DMS 273 treated with DMSO at 0.1 percent for 48 hours (cell line): ENCODE results near the gene NCOR2.

Experiments
- DNase-seq: peaks from one replicate; lab custom pipeline; 2025; lab: John Stamatoyannopoulos, UW

NCOR2 gene

GRCh38 chr12:124543590-124544310 is 23.7 kb downstream of the NCOR2 start:
- DNase-seq, result peak; percentile 33

GRCh38 chr12:124543052-124543589 is 24.3 kb downstream of the NCOR2 start:
- DNase-seq, result no peak

GRCh38 chr12:124542021-124542949 is 25.1 kb downstream of the NCOR2 start:
- no peak for DNase-seq

GRCh38 chr12:124541322-124541721 is 26.1 kb downstream of the NCOR2 start:
- DNase-seq, result no peak

DNA sequence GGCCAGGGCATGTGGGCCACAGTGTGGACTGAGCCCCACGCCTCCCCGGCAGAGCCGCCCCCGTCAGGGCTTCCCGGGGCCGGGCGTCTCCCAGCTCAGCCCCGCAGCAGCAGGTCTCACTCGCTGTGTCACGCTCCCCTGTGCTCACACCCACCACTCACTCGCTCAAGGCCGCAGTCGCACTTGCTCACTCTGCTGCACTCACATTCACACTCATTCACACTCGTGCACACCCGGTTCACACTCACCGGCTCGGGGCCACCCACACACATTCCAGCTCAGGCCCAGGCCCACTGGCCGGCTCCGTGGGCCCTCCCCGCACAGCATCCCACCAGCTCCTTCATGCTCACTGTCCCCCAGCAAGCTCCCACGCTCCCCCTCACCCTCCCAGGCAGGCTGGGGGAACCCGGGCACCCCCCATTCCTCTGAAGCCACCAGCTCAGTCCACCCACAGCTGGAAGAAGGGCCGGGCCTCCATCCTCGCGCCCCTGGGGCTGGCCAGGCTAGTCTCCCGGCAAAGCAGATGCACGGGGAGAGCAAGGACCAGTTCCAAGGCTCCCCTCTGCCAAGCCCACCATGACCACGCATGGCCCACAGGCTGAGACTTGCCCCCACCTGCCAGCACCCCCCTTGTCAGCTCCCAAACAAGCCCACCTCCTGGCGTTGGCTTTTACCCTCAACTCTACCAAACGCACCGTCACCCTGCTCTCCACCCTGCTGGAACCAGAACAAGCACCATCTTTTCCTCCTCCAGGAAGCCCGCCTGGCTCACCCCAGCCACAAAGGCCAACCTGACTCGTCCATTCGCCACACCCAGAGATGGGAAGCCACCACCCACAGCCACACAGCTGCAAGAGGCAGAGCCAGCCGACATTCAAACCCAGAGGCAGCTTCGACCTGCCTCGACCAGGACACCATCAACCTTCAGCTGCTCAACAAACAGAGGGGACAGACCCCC is 28.0 kb downstream of the NCOR2 start:
- DNase-seq, result no peak

DNA sequence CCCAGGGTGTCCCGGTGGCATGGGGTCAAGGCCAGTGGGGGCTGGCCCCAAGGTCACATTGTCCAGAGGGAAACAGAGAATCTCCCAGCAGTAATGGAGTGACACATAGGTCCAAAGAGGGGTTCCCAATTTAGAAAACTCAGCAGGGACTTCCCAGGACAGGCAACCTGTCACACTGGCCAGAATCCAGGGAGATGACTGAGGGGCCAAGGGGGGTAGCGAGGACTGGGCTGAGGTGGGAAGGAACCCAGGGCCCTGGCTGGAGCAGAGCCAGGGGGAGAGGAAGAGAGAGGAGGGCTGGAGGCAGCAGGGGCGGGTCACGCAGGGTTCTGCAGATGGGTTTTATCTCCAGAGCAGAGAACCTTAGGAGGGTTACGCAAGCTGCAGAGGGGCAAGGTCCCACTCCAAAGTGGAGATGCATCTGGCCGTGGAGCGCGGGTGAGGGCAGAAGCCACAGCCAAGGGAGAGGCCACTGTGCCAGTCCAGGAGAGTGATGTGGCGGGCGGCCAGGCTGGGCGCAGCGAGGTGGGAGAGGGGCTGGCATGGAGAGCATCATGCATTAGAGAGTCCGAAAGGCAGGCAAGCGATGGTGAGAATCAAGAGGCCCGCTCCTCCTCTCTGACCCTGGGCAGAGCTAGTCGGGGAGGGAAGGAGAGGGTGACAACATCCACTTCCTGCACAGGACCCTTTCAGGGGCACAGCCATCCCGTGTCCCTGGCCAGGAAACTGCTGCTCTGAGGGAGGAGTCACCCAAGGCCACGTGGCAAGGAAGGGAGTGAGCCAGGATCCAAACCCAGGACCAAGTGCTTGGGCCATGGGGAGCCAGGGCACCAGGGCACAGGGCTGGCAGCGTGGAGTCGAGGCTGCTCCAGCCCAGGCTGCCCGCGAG is 29.0 kb downstream of the NCOR2 start:
- no peak for DNase-seq

- DNase-seq, result no peak
These were observed 29.8 kb downstream of the NCOR2 start for GRCh38 chr12:124537525-124538193.

DNA sequence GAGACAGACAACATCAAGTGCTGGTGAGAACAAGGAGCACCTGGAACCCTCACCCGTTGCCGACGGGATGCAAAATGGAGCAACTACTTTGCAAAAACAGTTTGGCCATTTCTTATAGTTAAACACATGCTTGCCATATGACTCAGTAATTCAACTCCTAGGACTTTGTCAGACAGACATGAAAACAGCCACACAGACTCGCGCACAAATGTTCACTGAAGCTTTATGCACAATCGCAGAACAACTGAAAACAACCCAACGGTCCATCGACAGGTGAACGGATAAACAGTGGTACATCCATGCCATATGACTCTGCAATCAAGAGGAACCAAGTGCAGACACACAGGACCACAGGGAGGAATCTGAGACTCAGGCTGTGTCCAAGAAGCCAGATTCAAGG is 30.8 kb downstream of the NCOR2 start:
- no peak for DNase-seq

DNA sequence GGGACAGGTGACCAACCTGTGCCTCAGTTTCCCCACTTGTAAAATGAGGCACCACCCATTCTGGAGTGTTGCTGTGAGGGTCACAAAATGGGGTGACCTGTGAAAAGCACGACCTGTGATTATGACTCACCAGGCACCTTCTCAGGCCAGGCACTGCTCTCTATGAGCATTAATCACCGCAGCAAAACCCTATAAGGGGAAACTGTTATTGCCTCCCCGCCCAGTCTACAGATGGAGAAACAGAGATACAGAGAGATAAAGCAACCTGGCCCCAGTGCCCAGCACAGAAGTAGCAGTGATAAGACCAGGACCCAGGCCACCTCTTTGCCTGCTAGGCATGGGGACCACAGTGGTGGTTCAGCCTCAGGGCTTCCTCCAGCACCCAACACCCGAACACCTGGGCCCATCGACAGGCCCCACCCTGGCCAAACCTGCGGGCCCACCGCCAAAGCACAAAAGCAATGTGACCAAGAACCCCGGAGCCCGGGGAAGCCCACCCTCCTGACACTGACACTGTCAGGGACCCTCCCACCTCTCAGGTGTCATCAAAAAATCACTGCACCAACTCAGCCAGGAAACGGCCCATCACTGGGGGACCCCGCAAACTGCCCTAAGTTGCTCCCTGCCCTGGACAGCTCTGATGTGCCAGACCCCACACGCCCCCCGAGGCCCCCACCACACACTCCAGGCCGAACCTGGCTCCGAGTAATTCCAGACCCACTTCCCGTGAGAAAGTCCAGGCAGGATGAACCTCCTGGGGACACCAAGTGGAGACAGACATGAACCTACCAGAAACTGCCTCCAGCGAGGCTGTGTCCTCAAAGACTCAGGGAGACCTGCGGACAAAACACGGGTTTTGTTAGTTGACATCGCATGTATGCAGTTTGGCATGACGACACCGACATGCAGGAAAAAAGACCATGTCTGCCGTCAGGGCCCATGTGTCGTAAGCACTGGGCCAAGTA is 32.4 kb downstream of the NCOR2 start:
- DNase-seq, result no peak

DNA sequence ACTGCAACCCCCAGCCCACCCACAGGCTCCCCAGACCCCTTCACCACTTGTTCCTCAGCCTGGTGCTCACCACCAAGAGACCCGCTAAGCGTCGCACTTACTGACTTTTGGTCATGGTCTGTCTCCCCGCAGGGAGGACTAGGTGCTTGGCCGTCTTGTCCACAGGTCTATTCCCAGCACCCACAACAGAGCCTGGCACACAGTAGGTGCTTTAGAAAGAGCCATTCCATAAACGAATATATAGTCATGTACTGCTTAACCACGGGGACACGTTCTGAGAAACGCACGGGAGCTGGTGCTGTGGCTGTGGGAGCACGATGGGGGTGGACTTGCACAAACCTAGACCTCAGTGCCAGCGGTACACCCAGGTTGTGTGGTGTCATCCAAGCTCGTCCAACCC is 34.0 kb downstream of the NCOR2 start:
- DNase-seq, result no peak

DNA sequence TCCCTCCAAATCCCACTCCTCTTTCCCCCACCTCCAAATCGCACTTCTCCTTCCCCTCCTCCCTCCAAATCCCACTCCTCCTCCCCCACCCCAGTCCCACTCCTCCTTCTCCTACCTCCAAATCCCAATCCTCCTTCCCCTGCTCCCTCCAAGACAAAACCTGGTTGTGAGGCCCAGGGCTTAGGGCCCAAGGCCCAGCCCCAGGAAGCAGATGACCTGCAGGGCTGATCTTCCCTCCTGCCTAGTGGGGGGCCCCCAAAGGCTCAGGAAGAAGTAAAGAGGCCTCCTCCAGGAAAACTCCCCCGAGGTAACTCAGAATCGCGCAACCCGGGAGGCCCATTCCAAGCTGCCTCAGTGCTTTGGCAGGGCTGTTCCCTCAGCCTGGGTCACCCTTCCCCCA is 34.4 kb downstream of the NCOR2 start:
- DNase-seq, result no peak

DNA sequence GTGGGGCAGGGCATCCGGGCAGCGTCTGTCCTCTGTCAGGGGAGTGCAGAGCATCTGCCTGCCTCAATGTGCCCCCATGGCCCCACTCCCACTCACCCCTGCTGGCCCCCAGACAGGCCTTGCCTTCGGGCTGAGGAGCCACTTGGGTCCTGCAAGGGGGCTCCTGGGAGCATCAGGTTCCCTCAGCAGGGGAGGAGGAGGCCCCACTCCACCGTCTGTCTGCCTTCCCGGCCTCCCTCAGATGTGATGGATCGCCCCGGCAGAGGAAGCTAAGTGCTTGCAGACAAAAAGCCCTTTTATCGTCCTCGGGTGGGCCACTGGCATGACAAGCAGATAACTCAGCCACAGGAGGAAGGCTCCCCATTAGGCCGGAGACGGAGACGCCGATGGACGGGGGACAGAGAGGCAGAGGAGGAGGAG is 35.1 kb downstream of the NCOR2 start:
- DNase-seq, result no peak

- no peak for DNase-seq
These were observed 35.5 kb downstream of the NCOR2 start for GRCh38 chr12:124531906-124532305.

DNA sequence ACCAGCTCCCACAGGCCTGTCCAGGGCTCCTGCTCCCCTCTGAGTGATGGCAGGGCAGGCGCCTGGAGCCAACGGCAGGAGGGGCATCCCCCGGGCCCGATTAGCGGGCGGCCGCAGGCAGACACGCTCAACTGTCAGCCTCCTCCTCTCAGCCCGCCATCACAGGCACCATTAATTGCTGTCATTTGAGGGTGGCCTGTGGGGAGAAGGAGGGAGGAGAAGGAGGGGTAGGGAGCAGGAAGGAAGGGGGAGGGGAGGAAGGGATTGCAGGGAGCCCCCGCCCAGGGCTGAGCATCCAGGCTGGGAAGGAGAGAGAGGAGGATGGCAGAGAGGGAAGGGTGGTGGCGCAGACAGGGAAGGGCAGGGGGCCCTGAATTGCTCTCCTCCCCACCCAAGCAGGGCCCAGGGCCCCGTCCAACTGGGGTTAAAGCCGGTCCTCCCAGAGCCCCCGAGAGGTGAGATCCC is 36.1 kb downstream of the NCOR2 start:
- DNase-seq, result no peak

DNA sequence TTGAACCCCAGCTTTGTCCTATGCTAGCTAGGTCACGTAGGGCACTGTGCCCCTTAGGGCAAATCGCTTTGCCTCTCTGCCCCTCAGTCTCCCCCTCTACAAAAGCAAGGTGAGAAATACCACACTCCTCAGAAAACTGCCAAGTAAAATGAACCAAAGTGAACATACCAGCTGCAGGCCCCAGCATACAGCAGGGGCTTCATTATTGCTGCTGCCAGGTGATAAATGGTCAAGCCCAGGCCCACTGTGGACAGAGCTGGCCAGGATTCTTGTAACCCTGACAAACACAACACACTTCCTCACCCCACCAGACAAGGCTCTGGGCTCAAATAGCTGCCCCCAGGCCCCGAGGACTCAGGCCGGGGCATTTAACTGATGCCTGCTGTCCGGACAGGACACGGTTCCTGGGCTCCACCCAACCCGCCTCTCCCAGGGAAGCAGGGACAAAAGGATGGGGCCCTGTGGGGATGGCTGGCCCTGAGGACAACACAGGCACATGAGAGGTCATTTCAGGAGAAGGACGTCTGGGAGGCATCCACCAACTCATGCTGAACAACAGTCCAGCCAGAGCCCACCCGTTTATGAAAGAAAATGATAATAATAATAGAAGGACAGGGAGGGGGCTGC is 36.7 kb downstream of the NCOR2 start:
- no peak for DNase-seq

- no peak for DNase-seq
These were observed 37.7 kb downstream of the NCOR2 start for GRCh38 chr12:124529565-124530276.

DNA sequence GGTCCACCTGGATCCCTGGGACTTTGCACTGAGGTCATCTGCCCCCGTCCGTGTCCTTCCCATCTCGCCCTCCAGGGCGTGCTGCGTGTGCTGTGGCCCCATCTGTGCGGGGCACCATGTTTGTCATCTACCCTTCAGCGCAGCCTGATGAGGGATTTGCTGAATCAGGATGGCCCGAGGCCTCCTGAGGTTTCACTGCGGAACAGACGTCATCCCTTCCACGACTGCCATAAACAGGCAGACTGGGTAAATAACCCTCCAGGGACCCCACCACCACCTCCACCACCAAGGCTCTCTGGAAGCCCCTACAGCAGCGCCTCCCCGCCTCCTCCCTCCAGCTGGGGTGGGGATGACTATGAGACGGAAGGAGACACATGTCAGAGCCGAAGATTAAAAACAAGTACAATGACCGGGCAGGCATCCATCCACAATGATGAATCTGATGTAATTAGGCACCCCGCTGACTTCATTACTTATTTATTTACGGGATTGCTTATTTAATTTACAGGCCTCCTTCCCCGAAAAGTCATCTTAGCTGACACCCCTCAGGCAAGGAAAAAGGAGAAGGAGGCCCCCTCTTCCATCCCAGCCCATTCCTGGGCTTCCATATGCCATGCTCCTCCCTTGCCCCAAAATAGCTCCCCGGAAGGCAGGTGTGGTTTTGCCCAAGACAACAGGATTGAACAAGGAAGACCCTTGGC is 39.4 kb downstream of the NCOR2 start:
- no peak for DNase-seq
